OCI-LY3 (cell line): Measurements from ENCODE around the gene MS4A5.

Experiments used
- H2AFZ ChIP-seq: fragments of 200-600, 300-600 bp; shearing (Covaris generic); 2 replicates; pipeline ENCODE4 v1.6.0; 2014; ENCODE audit warnings: antibody characterized with exemption, low read depth, low read length
- H3K27ac ChIP-seq: fragments of 200-600, 300-600 bp; sonication (generic); 2 replicates; pipeline ENCODE4 v1.5.1; 2014; ENCODE audit warnings: mild to moderate bottlenecking, low read length, moderate library complexity, mixed read lengths
- H3K27me3 ChIP-seq: fragments of 200-600, 300-600 bp; sonication (generic); 2 replicates; pipeline ENCODE4 v1.6.1; 2014; ENCODE audit warnings: low read depth, low read length, mixed read lengths
- H3K36me3 ChIP-seq: fragments of 200-600, 300-600 bp; sonication (generic); replicated peaks from 2 replicates; pipeline ENCODE3; 2014; ENCODE audit warnings: low read depth, low read length, mixed read lengths
- H3K4me1 ChIP-seq: fragments of 300-600, 200-600 bp; sonication (generic); 2 replicates; pipeline ENCODE4 v1.6.1; 2014; ENCODE audit warnings: low read length, mixed read lengths
- H3K4me2 ChIP-seq: fragments of 200-600, 300-600 bp; sonication (generic); 2 replicates; pipeline ENCODE4 v1.6.1; 2014; ENCODE audit warnings: low read length, mixed read lengths
- H3K4me3 ChIP-seq: fragments of 300-600, 200-600 bp; sonication (generic); 2 replicates; pipeline ENCODE4 v1.5.1; 2014; ENCODE audit warnings: antibody characterized with exemption, mild to moderate bottlenecking, low read length, moderate library complexity
- H3K79me2 ChIP-seq: fragments of 300-600, 200-600 bp; shearing (Covaris generic); 2 replicates; pipeline ENCODE4 v1.6.1; 2014; ENCODE audit warnings: mild to moderate bottlenecking, low read length, mixed read lengths
- H3K9ac ChIP-seq: fragments of 300-600, 200-600 bp; shearing (Covaris generic); 2 replicates; pipeline ENCODE4 v1.6.0; 2014; ENCODE audit warnings: mild to moderate bottlenecking, low read length, moderate library complexity
- H3K9me3 ChIP-seq: fragments of 200-600, 300-600 bp; shearing (Covaris generic); 2 replicates; pipeline ENCODE4 v1.6.1; 2014; ENCODE audit warnings: low read length, mixed read lengths; ENCODE audit not compliant: insufficient read depth
- H4K20me1 ChIP-seq: fragments of 200-600, 300-600 bp; sonication (generic); 2 replicates; pipeline ENCODE4 v1.6.1; 2016; ENCODE audit warnings: low read length, mixed read lengths; ENCODE audit not compliant: insufficient read depth
- CTCF ChIP-seq: fragments of 200-600, 300-600 bp; sonication (generic); IDR thresholded peaks from 2 replicates; pipeline ENCODE4 v1.5.1; 2014; ENCODE audit warnings: antibody characterized with exemption, low read length, low read depth
- EZH2phosphoT487 ChIP-seq: fragments of 200-600 bp; shearing (Covaris generic); IDR thresholded peaks from 2 replicates; pipeline ENCODE4 v1.6.1; 2018; ENCODE audit warnings: antibody characterized with exemption, mixed run types, low read depth

The MS4A5 gene

GRCh38 chr11:60468829-60469228 is 39.5 kb downstream of the MS4A5 start:
- H4K20me1 ChIP-seq: peaks cover 61% of the 10 kb centered on the region
- H3K27ac ChIP-seq: no peak overlapping the region
- no peak overlapping the region for H3K4me3 ChIP-seq
- peaks cover 13% of the 10 kb centered on the region; the same call in 1 of the 2 replicates for H3K79me2 ChIP-seq
- H2AFZ ChIP-seq: no peak overlapping the region
- no peaks in the 10 kb centered on the region for H3K27me3 ChIP-seq
- no peak for TF ChIP-seq EZH2phosphoT487
- no peak for TF ChIP-seq CTCF
- peaks cover 82% of the 10 kb centered on the region for H3K36me3 ChIP-seq
- no peak overlapping the region for H3K4me2 ChIP-seq
- no peaks in the 10 kb centered on the region for H3K4me1 ChIP-seq
- H3K9ac ChIP-seq: no peak overlapping the region
- H3K9me3 ChIP-seq: no peaks in the 10 kb centered on the region

DNA sequence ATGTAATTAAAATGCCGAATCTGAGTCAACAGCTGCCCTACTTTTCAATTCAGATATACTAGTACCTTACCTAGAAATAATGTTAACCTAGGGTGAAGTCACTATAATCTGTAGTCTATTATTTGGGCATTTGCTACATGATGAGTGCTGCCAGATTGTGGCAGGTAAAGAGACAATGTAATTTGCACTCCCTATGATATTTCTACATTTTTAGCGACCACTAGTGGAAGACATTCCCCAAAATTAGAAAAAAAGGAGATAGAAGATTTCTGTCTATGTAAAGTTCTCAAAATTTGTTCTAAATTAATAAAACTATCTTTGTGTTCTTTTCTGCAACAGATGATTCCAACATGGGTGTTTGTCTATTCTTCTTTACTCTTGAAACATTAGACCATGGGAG is 40.4 kb downstream of the MS4A5 start:
- no peak overlapping the region for H3K4me2 ChIP-seq
- TF ChIP-seq EZH2phosphoT487 (no peak), CTCF (peak; percentile 14; the same call in 1 of the 2 replicates)
- no peaks in the 10 kb centered on the region for H3K9me3 ChIP-seq
- no peak overlapping the region for H3K9ac ChIP-seq
- H3K79me2 ChIP-seq: peaks cover 6% of the 10 kb centered on the region; the same call in 1 of the 2 replicates
- H4K20me1 ChIP-seq: peaks cover 52% of the 10 kb centered on the region
- no peak overlapping the region for H2AFZ ChIP-seq
- H3K4me1 ChIP-seq: no peaks in the 10 kb centered on the region
- peaks cover 73% of the 10 kb centered on the region for H3K36me3 ChIP-seq
- no peaks in the 10 kb centered on the region for H3K27me3 ChIP-seq
- 0 out of 2 replicates have a peak overlapping the region, but pooled peaks have one; percentile 14 for H3K27ac ChIP-seq
- H3K4me3 ChIP-seq: no peak overlapping the region

DNA sequence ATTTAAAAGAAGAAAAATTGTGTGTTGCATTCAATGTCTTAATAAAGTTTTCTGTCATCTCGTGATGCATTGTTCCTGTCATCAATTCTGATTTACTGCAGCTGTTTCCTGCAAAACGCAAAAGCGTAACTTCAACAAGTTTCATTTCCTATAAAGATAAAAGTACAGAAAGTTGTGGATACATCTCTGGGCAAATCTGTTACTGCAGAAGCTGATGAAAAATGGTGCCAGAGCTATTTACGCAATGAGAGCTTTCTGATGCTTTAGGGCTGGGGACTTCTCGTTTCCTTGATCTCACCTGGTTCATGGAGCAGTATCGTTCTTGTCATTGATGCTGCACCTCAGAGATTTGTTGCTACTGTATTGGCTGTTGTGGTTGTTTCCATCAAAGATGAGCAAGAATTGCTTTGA is 47.7 kb downstream of the MS4A5 start:
- Histone ChIP-seq H2AFZ (no peak overlapping the region), H3K4me3 (peak overlapping the region; percentile 3; the same call in 1 of the 2 replicates), H3K9me3 (peaks cover 22% of the 10 kb centered on the region), H3K4me2 (peak overlapping the region; percentile 34), H3K36me3 (peaks cover 30% of the 10 kb centered on the region), H3K79me2 (no peaks in the 10 kb centered on the region), H3K9ac (no peak overlapping the region), H3K27me3 (no peaks in the 10 kb centered on the region), H4K20me1 (no peaks in the 10 kb centered on the region), H3K27ac (peak overlapping the region; percentile 55), H3K4me1 (peaks cover 22% of the 10 kb centered on the region)
- TF ChIP-seq EZH2phosphoT487 (no peak), CTCF (no peak)

- no peaks in the 10 kb centered on the region for H3K79me2 ChIP-seq
- TF ChIP-seq EZH2phosphoT487 (no peak), CTCF (no peak)
- no peak overlapping the region; the same call in 1 of the 2 replicates for H3K4me3 ChIP-seq
- H3K27me3 ChIP-seq: no peaks in the 10 kb centered on the region
- H3K36me3 ChIP-seq: peaks cover 52% of the 10 kb centered on the region
- H2AFZ ChIP-seq: peak overlapping the region; percentile 50
- H3K9me3 ChIP-seq: peaks cover 38% of the 10 kb centered on the region
- no peak overlapping the region for H3K9ac ChIP-seq
- H3K27ac ChIP-seq: no peak overlapping the region; the same call in 1 of the 2 replicates
- H3K4me1 ChIP-seq: peaks cover 50% of the 10 kb centered on the region
- H3K4me2 ChIP-seq: peak overlapping the region; percentile 14
- H4K20me1 ChIP-seq: no peaks in the 10 kb centered on the region
Measured at GRCh38 chr11:60482361-60482760, 53.0 kb downstream of the MS4A5 start.
